ENCODE results near the gene GRID2.

The GRID2 gene

DNA sequence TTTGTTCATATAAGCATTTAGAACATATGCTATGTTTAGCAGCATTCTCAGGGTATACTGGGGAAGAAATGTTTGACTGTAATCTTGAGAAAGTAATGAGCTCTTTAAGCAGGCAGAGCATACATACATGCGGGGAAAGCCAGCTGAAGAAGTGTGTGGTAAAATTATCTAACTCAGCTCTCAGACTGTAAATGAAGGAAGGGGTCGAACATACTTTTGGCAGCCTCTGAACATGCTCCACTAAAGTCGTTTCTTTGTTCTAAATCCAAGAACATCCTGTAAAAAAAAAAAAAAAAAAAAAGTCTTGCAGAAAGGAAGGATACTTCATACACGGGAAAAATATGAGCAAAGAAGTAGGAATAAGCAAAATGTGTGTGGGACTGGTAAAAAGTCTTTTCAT, 224.8 kb downstream of the GRID2 start:
- TF ChIP-seq, protein P1, sequence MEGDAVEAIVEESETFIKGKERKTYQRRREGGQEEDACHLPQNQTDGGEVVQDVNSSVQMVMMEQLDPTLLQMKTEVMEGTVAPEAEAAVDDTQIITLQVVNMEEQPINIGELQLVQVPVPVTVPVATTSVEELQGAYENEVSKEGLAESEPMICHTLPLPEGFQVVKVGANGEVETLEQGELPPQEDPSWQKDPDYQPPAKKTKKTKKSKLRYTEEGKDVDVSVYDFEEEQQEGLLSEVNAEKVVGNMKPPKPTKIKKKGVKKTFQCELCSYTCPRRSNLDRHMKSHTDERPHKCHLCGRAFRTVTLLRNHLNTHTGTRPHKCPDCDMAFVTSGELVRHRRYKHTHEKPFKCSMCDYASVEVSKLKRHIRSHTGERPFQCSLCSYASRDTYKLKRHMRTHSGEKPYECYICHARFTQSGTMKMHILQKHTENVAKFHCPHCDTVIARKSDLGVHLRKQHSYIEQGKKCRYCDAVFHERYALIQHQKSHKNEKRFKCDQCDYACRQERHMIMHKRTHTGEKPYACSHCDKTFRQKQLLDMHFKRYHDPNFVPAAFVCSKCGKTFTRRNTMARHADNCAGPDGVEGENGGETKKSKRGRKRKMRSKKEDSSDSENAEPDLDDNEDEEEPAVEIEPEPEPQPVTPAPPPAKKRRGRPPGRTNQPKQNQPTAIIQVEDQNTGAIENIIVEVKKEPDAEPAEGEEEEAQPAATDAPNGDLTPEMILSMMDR (IDR thresholded peaks at IDR 0.05), result no peak

DNA sequence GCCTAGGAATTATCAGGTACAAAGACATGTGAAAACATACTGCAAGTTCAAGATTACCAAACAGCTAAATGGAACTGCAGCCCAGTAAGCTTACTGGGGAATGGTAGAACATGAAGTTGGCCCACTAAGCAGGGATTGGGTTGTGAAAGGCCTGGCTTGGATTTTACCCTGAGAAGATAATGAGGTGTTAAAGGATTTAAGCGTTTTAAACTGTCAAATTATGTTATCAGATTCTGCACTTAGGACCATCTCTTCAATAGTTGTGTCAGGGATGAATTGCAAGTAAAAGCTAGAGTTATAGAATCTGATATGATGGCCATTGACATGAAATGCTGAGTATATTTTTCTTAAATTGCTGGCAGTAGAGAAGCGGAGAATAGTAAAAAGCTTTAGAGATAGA, 225.7 kb downstream of the GRID2 start:
- TF ChIP-seq, protein P1 (IDR thresholded peaks at IDR 0.05), result no peak

DNA sequence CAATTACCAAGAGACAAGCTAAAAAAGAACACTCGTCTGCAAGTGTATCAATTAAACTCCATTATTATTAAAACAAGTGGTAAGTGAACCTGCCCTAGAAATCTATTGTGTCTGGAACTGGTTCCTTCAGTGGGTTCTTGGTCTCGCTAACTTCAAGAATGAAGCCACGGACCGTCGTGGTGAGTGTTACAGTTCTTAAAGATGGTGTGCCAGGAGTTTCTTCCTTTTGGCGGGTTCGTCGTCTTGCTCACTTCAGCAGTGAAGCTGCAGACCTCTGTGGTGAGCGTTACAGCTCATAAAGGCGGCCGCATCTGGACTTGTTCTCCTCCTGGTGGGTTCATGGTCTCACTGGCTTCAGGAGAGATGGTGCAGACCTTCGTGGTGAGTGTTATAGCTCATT, 231.8 kb downstream of the GRID2 start:
- TF ChIP-seq, protein P1 (IDR thresholded peaks at IDR 0.05), result no peak

DNA sequence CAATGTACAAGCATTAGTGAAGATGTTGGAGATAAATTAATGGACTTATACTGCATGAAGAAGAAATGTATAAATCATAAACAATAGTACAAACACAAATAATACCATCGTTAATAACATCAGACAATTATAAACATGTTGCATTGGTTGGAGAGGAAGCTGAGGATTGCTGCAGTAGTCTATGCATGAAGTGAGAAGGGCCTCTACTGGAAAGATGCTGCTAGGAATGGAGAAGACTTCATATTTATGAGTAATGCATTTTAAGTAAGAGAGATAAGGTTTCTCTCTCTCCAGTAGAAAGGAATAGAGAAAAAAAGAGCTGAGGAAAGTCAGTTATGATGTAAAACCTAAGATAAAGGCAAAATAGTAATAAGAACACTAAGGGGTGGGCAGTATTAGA, 247.8 kb downstream of the GRID2 start:
- TF ChIP-seq, protein P1 (IDR thresholded peaks at IDR 0.05), result peak; percentile 35; the same call in 1 of the 2 replicates

DNA sequence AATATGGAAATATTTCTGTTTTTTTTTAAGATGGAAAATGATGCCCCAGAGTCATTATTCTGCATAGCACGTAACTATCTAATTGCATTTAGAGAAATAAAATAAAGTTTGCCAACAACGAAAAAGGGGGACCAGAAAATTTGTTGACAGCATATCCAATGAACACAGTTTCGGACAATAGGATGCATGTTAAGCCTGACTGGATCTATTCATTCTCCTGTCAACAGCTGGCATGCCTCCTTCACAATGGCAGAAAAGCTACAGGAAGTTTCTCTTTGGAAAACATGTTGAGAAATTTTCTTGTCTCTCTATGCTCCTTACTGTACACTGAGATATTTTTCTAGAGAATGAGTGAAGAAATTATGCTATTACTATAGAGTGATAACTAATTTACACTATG, 262.5 kb downstream of the GRID2 start:
- TF ChIP-seq, protein P1 (IDR thresholded peaks at IDR 0.05), result no peak

DNA sequence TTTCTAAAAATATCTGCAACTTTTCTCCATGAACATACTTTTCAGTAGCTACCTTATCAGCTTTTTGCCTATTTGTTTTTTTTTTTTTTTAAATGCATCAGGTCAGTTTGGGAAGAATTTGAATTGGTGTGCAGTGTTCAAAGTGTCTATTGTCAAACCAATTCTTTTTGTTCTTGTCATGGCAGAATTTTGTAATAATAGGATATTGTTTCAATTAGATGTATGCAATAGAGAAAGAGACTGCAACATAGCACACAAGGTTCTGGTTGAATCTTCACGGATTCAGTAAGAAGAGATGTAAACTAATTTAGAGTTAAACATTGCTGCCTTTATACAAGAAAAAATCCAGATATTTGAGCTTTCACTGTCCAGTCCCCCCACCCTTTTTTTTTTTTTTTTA, 277.1 kb downstream of the GRID2 start:
- TF ChIP-seq, protein P1 (IDR thresholded peaks at IDR 0.05), result no peak

DNA sequence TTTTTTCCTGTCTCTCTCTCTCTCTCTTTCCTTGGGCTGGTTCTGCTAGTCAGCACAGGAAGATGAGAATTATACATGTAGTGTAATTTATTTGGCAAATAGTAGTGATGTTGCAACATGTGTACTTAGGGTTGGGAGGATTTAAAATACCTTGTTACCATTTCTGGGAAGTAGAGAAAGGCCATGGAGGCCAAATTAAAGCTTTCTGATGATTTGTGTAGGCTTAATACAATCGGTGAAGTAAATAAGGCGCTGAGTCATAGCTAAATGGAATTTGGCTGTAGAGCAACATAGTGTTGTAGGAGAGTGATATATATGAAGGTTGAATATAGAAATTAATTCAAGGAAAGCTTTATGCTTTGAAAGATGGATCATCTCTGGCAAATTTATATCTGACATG, 295.3 kb downstream of the GRID2 start:
- TF ChIP-seq, protein P1 (IDR thresholded peaks at IDR 0.05), result no peak

DNA sequence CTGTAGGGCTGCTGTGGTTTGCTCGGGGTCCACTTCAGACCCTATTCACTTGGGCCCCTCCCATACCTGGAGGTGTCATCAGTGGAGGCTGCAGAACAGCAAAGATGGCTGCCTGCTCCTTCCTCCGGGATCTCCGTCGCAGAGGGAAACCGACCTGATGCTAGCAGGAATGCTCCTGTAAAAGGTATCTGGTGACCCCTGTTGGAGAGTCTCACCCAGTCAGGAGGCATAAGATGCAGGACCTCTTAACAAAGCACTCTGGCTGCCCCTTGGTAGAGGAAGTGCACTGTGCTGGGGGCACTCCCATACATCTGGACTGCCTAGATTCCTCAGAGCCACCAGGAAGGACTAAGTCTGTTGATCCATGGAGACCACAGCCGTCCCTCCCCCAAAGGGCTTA, 296.9 kb downstream of the GRID2 start:
- TF ChIP-seq, protein P1 (IDR thresholded peaks at IDR 0.05), result no peak

Measured in LNCAP (cell line).